SK-N-SH (cell line): ENCODE measurements around the gene PLXNB1. TPM values are rescaled to one million over a fixed set of nuclear protein-coding genes. Genes with fewer than 3 reads are reported as not detected.

ENCODE experiments used
- CTCF ChIA-PET: fragments of 300-600, 350-600 bp; formaldehyde crosslinking; extraction: SDS; loops from one replicate; lab custom pipeline; 2021; lab: Yijun Ruan, JAX
- POLR2A ChIA-PET: fragments of 350-600 bp; sonication (Branson Sonifier 250); formaldehyde crosslinking; extraction: SDS; loops from one replicate; lab custom pipeline; 2020; ENCODE audit warnings: antibody characterized with exemption, inconsistent platforms; lab: Yijun Ruan, JAX
- DNase-seq: peaks from one replicate; pipeline ENCODE4 v3.0.0; 2012
- H2AFZ ChIP-seq: fragments of 200-600 bp; sonication (generic); 2 replicates; pipeline ENCODE4 v1.8.1; 2016; ENCODE audit warnings: antibody characterized with exemption, mild to moderate bottlenecking, low read depth
- H3F3A ChIP-seq: fragments of 200-600 bp; sonication (generic); replicated peaks from 2 replicates; pipeline ENCODE3; 2016; ENCODE audit warnings: antibody characterized with exemption, mild to moderate bottlenecking; ENCODE audit not compliant: insufficient read depth
- H3K27ac ChIP-seq, 2 experiments: fragments of 200-500 bp in 1 of 2; fragments of 200-600 bp in 1 of 2; sonication (Bioruptor generic) in 1 of 2; sonication (generic), shearing (Covaris generic) in 1 of 2; 2 replicates each; pipeline versions ENCODE4 v1.5.1 to v1.6.1; 2014 to 2016; ENCODE audit warnings: low read depth in 2 of 2, inconsistent platforms in 1 of 2, low read length in 1 of 2, mild to moderate bottlenecking in 1 of 2, mixed read lengths in 1 of 2
- H3K27me3 ChIP-seq: fragments of 200-600 bp; sonication (generic), shearing (Covaris generic); 2 replicates; pipeline ENCODE4 v1.6.1; 2016; ENCODE audit warnings: mixed run types; ENCODE audit not compliant: insufficient read depth
- H3K36me3 ChIP-seq, 2 experiments: fragments of 200-500 bp in 1 of 2; fragments of 200-600 bp in 1 of 2; sonication (Bioruptor generic) in 1 of 2; sonication (generic) in 1 of 2; replicated peaks in 1 of 2; 2 replicates each; pipeline versions ENCODE3 to v1.5.1; 2014 to 2016; ENCODE audit warnings: low read length in 1 of 2, mild to moderate bottlenecking in 1 of 2; ENCODE audit not compliant: insufficient read depth in 2 of 2, control insufficient read depth in 1 of 2
- H3K4me1 ChIP-seq, 2 experiments: fragments of 200-500 bp in 1 of 2; fragments of 200-600 bp in 1 of 2; sonication (Bioruptor generic) in 1 of 2; sonication (generic), shearing (Covaris generic) in 1 of 2; 2 replicates each; pipeline versions ENCODE4 v1.5.1 to v1.6.1; 2014 to 2016; ENCODE audit warnings: low read depth in 1 of 2, low read length in 1 of 2, mixed run types in 1 of 2; ENCODE audit not compliant: insufficient read depth in 2 of 2, control insufficient read depth in 1 of 2
- H3K4me2 ChIP-seq: fragments of 200-600 bp; sonication (generic), shearing (Covaris generic); 2 replicates; pipeline ENCODE4 v1.6.1; 2017; ENCODE audit warnings: mixed run types
- H3K4me3 ChIP-seq, 2 experiments: fragments of 200-500 bp in 1 of 2; fragments of 200-600 bp in 1 of 2; sonication (Bioruptor generic) in 1 of 2; sonication (generic), shearing (Covaris generic) in 1 of 2; 2 replicates each; pipeline versions ENCODE4 v1.5.1 to v1.8.1; 2014 to 2016; ENCODE audit warnings: low read depth in 2 of 2, inconsistent platforms in 1 of 2, low read length in 1 of 2, mild to moderate bottlenecking in 1 of 2, mixed read lengths in 1 of 2, moderate library complexity in 1 of 2
- H3K79me2 ChIP-seq: fragments of 200-600 bp; sonication (generic); 2 replicates; pipeline ENCODE4 v1.8.1; 2017; ENCODE audit warnings: mild to moderate bottlenecking; ENCODE audit not compliant: insufficient read depth
- H3K9ac ChIP-seq: fragments of 200-600 bp; sonication (generic); 2 replicates; pipeline ENCODE4 v1.6.1; 2017; ENCODE audit warnings: mixed run types
- H3K9me2 ChIP-seq: fragments of 200-600 bp; sonication (generic); 2 replicates; pipeline ENCODE4 v1.6.1; 2017; ENCODE audit warnings: mixed run types
- H3K9me3 ChIP-seq: fragments of 200-600 bp; sonication (generic); 2 replicates; pipeline ENCODE4 v1.6.1; 2017; ENCODE audit warnings: mixed run types, mild to moderate bottlenecking, moderate library complexity
- H4K20me1 ChIP-seq: fragments of 200-600 bp; sonication (generic); 2 replicates; pipeline ENCODE4 v1.6.1; 2017; ENCODE audit warnings: mild to moderate bottlenecking, mixed run types; ENCODE audit not compliant: insufficient read depth
- CHD2 ChIP-seq: fragments of 150-350 bp; IDR thresholded peaks from 2 replicates; pipeline ENCODE4 v1.6.1; 2018; ENCODE audit warnings: low read length; ENCODE audit not compliant: partially characterized antibody
- EZH2phosphoT487 ChIP-seq: fragments of 200-600 bp; sonication (generic); IDR thresholded peaks from 2 replicates; pipeline ENCODE4 v1.6.1; 2017; ENCODE audit warnings: low read depth, mixed run types, mild to moderate bottlenecking, antibody characterized with exemption, moderate library complexity, borderline replicate concordance
- FOSL2 ChIP-seq: IDR thresholded peaks from 2 replicates; pipeline ENCODE4 v1.4.0; 2012; ENCODE audit warnings: low read depth, mild to moderate bottlenecking, moderate library complexity, borderline replicate concordance
- FOXJ3 ChIP-seq: sonication (generic); formaldehyde crosslinking; IDR thresholded peaks from 2 replicates; pipeline ENCODE4 v1.5.1; 2020; ENCODE audit warnings: mild to moderate bottlenecking, missing genetic modification reagents
- FOXM1 ChIP-seq: IDR thresholded peaks from 2 replicates; pipeline ENCODE4 v1.4.0; 2012; ENCODE audit warnings: low read depth, mild to moderate bottlenecking
- GABPA ChIP-seq: IDR thresholded peaks from 2 replicates; pipeline ENCODE4 v1.4.0; 2012; ENCODE audit warnings: low read depth, mild to moderate bottlenecking
- JUND ChIP-seq: IDR thresholded peaks from 2 replicates; pipeline ENCODE4 v1.4.0; 2012
- NFIC ChIP-seq: IDR thresholded peaks from 2 replicates; pipeline ENCODE4 v1.4.0; 2012; ENCODE audit warnings: borderline replicate concordance
- NRF1 ChIP-seq: IDR thresholded peaks from 2 replicates; pipeline ENCODE4 v1.6.1; 2012; ENCODE audit warnings: low read depth, mild to moderate bottlenecking, low read length
- PBX3 ChIP-seq: IDR thresholded peaks from 2 replicates; pipeline ENCODE4; 2012
- RCOR1 ChIP-seq: fragments of 150-350 bp; IDR thresholded peaks from 2 replicates; pipeline ENCODE4 v1.6.1; 2017; ENCODE audit warnings: antibody characterized with exemption, low read length
- RXRA ChIP-seq: IDR thresholded peaks from 2 replicates; pipeline ENCODE4 v1.4.0; 2012; ENCODE audit warnings: low read depth, mild to moderate bottlenecking, borderline replicate concordance
- SIN3A ChIP-seq: IDR thresholded peaks from 2 replicates; pipeline ENCODE4 v1.6.1; 2012; ENCODE audit warnings: low read depth, mild to moderate bottlenecking, low read length, moderate library complexity, borderline replicate concordance
- TEAD4 ChIP-seq: IDR thresholded peaks from 2 replicates; pipeline ENCODE4 v1.4.0; 2012; ENCODE audit warnings: mild to moderate bottlenecking, borderline replicate concordance; ENCODE audit not compliant: insufficient read depth
- USF1 ChIP-seq: IDR thresholded peaks from 2 replicates; pipeline ENCODE4 v1.4.0; 2012; ENCODE audit warnings: low read depth, borderline replicate concordance
- USF2 ChIP-seq: fragments of 150-350 bp; IDR thresholded peaks from 2 replicates; pipeline ENCODE4 v1.6.1; 2017; ENCODE audit warnings: antibody characterized with exemption, low read length, low read depth, borderline replicate concordance
- YY1 ChIP-seq: IDR thresholded peaks from 2 replicates; pipeline ENCODE4 v1.4.0; 2012; ENCODE audit warnings: low read depth, mild to moderate bottlenecking
- WGBS: methylation state at CpG from one replicate; pipeline ENCODE4 v1.1.6; 2017; ENCODE audit warnings: low lambda C conversion rate; 5-methylcytosine and 5-hydroxymethylcytosine counted together
- polyA plus RNA-seq, 3 experiments: library from polyadenylated mRNA; depleted of rRNA; stranded (reverse); fragments of >200 nt; gene quantifications; 2 replicates each; pipeline ENCODE4 v1.2.3, GENCODE V29; 2012
- small RNA-seq, 7 experiments: library from RNA; depleted of rRNA; stranded (forward); fragments of <200 nt; gene quantifications; one replicate each; pipeline ENCODE3, GENCODE V24; 2012

Gene PLXNB1
- polyA plus RNA-seq, 1 of the 3 experiments (the other 2 are of a cell fraction), result 39.8 TPM

DNA sequence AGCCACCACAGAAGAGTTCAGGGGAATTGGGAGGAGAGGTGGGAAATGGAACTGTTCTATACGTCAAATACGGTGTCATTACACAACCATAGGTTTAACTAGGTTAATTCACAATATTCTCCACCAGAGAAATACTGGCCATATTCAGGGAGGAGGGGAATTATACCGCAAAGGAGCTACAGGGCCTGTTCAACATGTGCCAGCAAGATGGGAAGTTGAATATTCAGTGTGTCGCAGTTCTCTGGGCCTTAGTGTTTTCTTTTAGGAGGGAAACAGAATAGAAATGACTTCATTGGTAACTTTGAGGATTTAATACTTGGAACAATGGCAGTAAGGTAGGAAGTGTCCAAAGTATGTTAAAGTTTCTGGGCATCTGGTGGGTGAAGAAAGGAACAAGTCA is 75.9 kb downstream of the PLXNB1 start:
- H3K9ac ChIP-seq, result no peak overlapping the region
- H3K27me3 ChIP-seq, result no peaks in the 10 kb centered on the region
- H3K36me3 ChIP-seq, result no peaks in the 10 kb centered on the region
- peaks cover 0 to 25% of the 10 kb centered on the region in 2 experiments; a peak in 2 of 4 replicates for H3K4me1 ChIP-seq
- H3K9me3 ChIP-seq, result no peaks in the 10 kb centered on the region
- TF ChIP-seq YY1 (no peak), TEAD4 (no peak), GABPA (no peak), EZH2phosphoT487 (no peak), FOSL2 (no peak), USF2 (no peak), NRF1 (no peak), JUND (no peak), FOXJ3 (CRISPR knock-in tag) (no peak), SIN3A (no peak), PBX3 (no peak), FOXM1 (no peak), RCOR1 (no peak), NFIC (no peak), RXRA (no peak), CHD2 (no peak), USF1 (no peak)
- no peaks in the 10 kb centered on the region for H3F3A ChIP-seq
- H2AFZ ChIP-seq, result no peak overlapping the region
- no peaks in the 10 kb centered on the region for H4K20me1 ChIP-seq
- H3K9me2 ChIP-seq, result no peaks in the 10 kb centered on the region
- ChIA-PET POLR2A (no interaction called here), CTCF (interaction anchor here (3.8 kb wide), 1 partner anchor 47 kb away, joined by 20 read pairs; no protein-coding TSS in a partner anchor)
- 72% methylated on average over 4 of the region's 4 CpGs for WGBS
- H3K79me2 ChIP-seq, result no peaks in the 10 kb centered on the region
- DNase-seq, result no peak
- H3K4me2 ChIP-seq, result no peak overlapping the region
- H3K4me3 ChIP-seq, result no peak overlapping the region
- H3K27ac ChIP-seq, result no peak overlapping the region

Small RNA genes lying within 50 kb of the gene (small RNA-seq; reads per million reads assigned to genes)
- 0 reads per million in 7 experiments for gene RN7SL321P

Other genes starting within 250 kb of the PLXNB1 start
- gene CDC25A, start 241.7 kb downstream of the PLXNB1 start, polyA plus RNA-seq (2012; rRNA removed), result 3.3 and 3.8 TPM in 2 replicates
- not detected in 2 replicates for gene CAMP, start 206.6 kb downstream of the PLXNB1 start, polyA plus RNA-seq (2012; rRNA removed)
- 4.4 and 8.0 TPM in 2 replicates for gene ZNF589, start 189.0 kb downstream of the PLXNB1 start, polyA plus RNA-seq (2012; rRNA removed)
- gene NME6, start 128.7 kb downstream of the PLXNB1 start, polyA plus RNA-seq (2012; rRNA removed), result 16.4 and 21.1 TPM in 2 replicates
- gene SPINK8, start 96.4 kb downstream of the PLXNB1 start, polyA plus RNA-seq (2012; rRNA removed), result not detected in 2 replicates
- gene FBXW12, start 57.9 kb downstream of the PLXNB1 start, polyA plus RNA-seq (2012; rRNA removed), result 0.07 TPM in 1 of 2 replicates, not detected in the other
- gene CCDC51, start 10.0 kb upstream of the PLXNB1 start, polyA plus RNA-seq (2012; rRNA removed), result 24.2 and 29.6 TPM in 2 replicates
- 393 and 438 TPM in 2 replicates for gene TMA7, start 10.2 kb upstream of the PLXNB1 start, polyA plus RNA-seq (2012; rRNA removed)
- gene ATRIP, start 16.7 kb upstream of the PLXNB1 start, polyA plus RNA-seq (2012; rRNA removed), result 5.6 and 6.5 TPM in 2 replicates
- 141 and 194 TPM in 2 replicates for gene SHISA5, start 74.1 kb upstream of the PLXNB1 start, polyA plus RNA-seq (2012; rRNA removed)
- 5.7 and 6.7 TPM in 2 replicates for gene PFKFB4, start 126.7 kb upstream of the PLXNB1 start, polyA plus RNA-seq (2012; rRNA removed)
- gene UCN2, start 133.7 kb upstream of the PLXNB1 start, polyA plus RNA-seq (2012; rRNA removed), result 0.50 and 0.69 TPM in 2 replicates
- 7.1 and 10.8 TPM in 2 replicates for gene COL7A1, start 165.2 kb upstream of the PLXNB1 start, polyA plus RNA-seq (2012; rRNA removed)
- 284 and 317 TPM in 2 replicates for gene UQCRC1, start 179.6 kb upstream of the PLXNB1 start, polyA plus RNA-seq (2012; rRNA removed)
- not detected in 2 replicates for gene TMEM89, start 191.7 kb upstream of the PLXNB1 start, polyA plus RNA-seq (2012; rRNA removed)
- 31.9 and 39.6 TPM in 2 replicates for gene SLC26A6, start 205.4 kb upstream of the PLXNB1 start, polyA plus RNA-seq (2012; rRNA removed)
- gene CELSR3, start 232.8 kb upstream of the PLXNB1 start, polyA plus RNA-seq (2012; rRNA removed), result 10.0 and 11.7 TPM in 2 replicates